BE2C (cell line): Measurements from ENCODE around the gene ENKUR.
"Not testable (repeated sequence)": the region's sequence is repeated elsewhere in the genome, so short reads cannot be mapped to it uniquely, and the experiment has no call there.

ENCODE experiments used
- DNase-seq: peaks from one replicate; pipeline ENCODE4 v3.0.0-alpha.2; 2020
- H3K27me3 ChIP-seq: fragments of 250-450 bp; sonication (Bioruptor Pico); 2 replicates; pipeline ENCODE4 v1.5.1; 2020; ENCODE audit warnings: mild to moderate bottlenecking
- H3K36me3 ChIP-seq: fragments of 250-450 bp; sonication (Bioruptor Pico); 2 replicates; pipeline ENCODE4 v1.5.1; 2020; ENCODE audit warnings: mild to moderate bottlenecking
- H3K4me1 ChIP-seq: fragments of 250-450 bp; sonication (Bioruptor Pico); 2 replicates; pipeline ENCODE4 v1.5.1; 2020
- H3K4me3 ChIP-seq: 2 replicates; pipeline ENCODE4 v1.5.1; 2011; ENCODE audit warnings: low read depth, low read length
- H3K9me3 ChIP-seq: fragments of 250-450 bp; sonication (Bioruptor Pico); 2 replicates; pipeline ENCODE4 v1.5.1; 2020
- TF ChIP-seq, protein P1 (sequence below): IDR thresholded peaks from 2 replicates; pipeline ENCODE4 v1.5.1; 2012; ENCODE audit warnings: mild to moderate bottlenecking, low read depth, low read length

The ENKUR gene

DNA sequence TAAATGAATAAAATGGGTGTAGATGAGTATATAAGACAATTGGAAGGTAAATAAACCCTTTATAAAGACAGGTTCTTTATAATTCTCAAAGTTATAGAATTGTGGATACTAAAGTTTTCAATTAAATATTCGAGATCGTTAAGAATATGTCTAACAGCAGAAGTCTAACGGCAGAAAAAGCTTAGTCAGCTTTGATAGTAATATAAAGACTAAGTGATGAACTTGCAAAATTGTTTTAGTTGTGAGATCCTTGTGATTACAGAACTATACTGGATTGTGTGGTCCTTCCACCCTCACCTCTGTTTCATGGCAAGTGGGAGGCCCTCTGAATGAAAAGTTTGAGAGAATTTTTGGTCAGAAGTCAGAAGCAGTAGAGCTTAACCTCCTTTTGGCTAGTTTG, 2.7 kb upstream of the ENKUR start:
- no peak for DNase-seq
- no peak overlapping the region for H3K4me3 ChIP-seq
- no peaks in the 10 kb centered on the region for H3K36me3 ChIP-seq
- no peaks in the 10 kb centered on the region for H3K9me3 ChIP-seq
- H3K4me1 ChIP-seq: no peaks in the 10 kb centered on the region
- TF ChIP-seq, protein P1, sequence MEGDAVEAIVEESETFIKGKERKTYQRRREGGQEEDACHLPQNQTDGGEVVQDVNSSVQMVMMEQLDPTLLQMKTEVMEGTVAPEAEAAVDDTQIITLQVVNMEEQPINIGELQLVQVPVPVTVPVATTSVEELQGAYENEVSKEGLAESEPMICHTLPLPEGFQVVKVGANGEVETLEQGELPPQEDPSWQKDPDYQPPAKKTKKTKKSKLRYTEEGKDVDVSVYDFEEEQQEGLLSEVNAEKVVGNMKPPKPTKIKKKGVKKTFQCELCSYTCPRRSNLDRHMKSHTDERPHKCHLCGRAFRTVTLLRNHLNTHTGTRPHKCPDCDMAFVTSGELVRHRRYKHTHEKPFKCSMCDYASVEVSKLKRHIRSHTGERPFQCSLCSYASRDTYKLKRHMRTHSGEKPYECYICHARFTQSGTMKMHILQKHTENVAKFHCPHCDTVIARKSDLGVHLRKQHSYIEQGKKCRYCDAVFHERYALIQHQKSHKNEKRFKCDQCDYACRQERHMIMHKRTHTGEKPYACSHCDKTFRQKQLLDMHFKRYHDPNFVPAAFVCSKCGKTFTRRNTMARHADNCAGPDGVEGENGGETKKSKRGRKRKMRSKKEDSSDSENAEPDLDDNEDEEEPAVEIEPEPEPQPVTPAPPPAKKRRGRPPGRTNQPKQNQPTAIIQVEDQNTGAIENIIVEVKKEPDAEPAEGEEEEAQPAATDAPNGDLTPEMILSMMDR: no peak
- H3K27me3 ChIP-seq: no peaks in the 10 kb centered on the region

GRCh38 chr10:25017661-25018060, 1.7 kb upstream of the ENKUR start:
- peak overlapping the region; percentile 76; the same call in 1 of the 2 replicates for H3K4me3 ChIP-seq
- no peak for DNase-seq

DNA sequence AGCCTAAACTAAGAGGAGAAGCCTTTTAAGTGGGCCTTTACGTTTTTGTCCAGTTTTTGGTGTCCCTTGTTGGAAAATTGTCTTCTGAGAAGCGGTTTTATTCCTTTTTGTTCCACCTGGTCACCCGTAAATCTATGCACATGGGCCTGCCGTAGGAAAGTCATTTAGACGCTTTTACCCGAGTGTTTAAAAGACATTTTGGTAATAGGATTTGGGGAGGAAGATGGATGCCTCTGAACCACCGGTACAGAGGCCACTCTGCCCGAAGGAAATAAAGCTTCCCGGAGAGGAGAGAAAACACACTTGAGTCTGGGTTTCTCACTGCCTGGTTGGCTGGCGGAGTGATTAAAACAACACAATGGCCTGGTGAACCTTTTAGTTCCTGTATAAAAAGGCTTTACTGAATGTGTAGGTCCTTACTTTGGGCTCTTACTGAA, 1.2 kb upstream of the ENKUR start:
- H3K9me3 ChIP-seq: no peaks in the 10 kb centered on the region
- DNase-seq: no peak
- no peaks in the 10 kb centered on the region for H3K4me1 ChIP-seq
- no peaks in the 10 kb centered on the region for H3K36me3 ChIP-seq
- TF ChIP-seq, protein P1: no peak
- H3K27me3 ChIP-seq: no peaks in the 10 kb centered on the region
- peak overlapping the region; percentile 76 for H3K4me3 ChIP-seq

More at GRCh38 chr10:25017661-25018060, 1.7 kb upstream of the ENKUR start:
- Histone ChIP-seq H3K27me3 (no peaks in the 10 kb centered on the region), H3K9me3 (no peaks in the 10 kb centered on the region), H3K4me1 (no peaks in the 10 kb centered on the region), H3K36me3 (no peaks in the 10 kb centered on the region)
- TF ChIP-seq, protein P1: no peak

GRCh38 chr10:25016376-25017153, 607 bp upstream of the ENKUR start, which contains the start of gene THNSL1:
Gene THNSL1, plus strand, starts transcription at chr10:25016612. Its CDS starts 6,612 bp downstream, at chr10:25023224.
- no peaks in the 10 kb centered on the region for H3K4me1 ChIP-seq
- DNase-seq: peak; percentile 98

DNA sequence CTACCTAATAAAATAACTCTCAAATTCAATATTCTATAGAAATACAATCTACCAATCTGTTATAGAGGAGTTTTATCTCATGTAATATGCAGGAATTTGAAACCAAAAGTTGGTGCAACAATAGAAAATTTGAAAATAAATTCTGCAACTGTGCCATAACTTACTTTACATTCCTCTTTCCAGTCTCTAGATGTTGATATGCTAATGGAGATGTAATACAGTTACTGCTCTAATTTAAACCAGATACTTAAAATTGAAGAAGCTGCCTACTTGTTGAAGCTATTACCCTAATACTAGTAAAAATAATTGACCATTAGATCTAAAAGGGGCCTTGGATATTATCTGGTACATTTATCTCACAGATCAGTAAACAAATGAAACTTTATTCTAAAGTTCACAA, 1.4 kb downstream of the ENKUR start:
- H3K36me3 ChIP-seq: no peaks in the 10 kb centered on the region
- no peaks in the 10 kb centered on the region for H3K4me1 ChIP-seq
- DNase-seq: no peak
- H3K4me3 ChIP-seq: no peak overlapping the region
- no peaks in the 10 kb centered on the region for H3K27me3 ChIP-seq
- TF ChIP-seq, protein P1: no peak
- no peaks in the 10 kb centered on the region for H3K9me3 ChIP-seq

More at GRCh38 chr10:25016376-25017153, 607 bp upstream of the ENKUR start, which contains the start of gene THNSL1:
- H3K4me3 ChIP-seq: peak within 1 kb of the TSS; percentile 76
- no peaks in the 10 kb centered on the region for H3K9me3 ChIP-seq
- H3K36me3 ChIP-seq: no peaks in the 10 kb centered on the region
- TF ChIP-seq, protein P1: no peak
- H3K27me3 ChIP-seq: no peaks in the 10 kb centered on the region

- not testable (repeated sequence) for H3K27me3 ChIP-seq, H3K36me3 ChIP-seq, H3K4me3 ChIP-seq, H3K4me1 ChIP-seq, DNase-seq, H3K9me3 ChIP-seq
Measured at GRCh38 chr10:25011591-25011990, 4.4 kb downstream of the ENKUR start.
